ENCODE data around the gene TM9SF4.

Gene TM9SF4

GRCh38 chr20:32130352-32130751 lies 20.8 kb downstream of the TM9SF4 start:
- Histone ChIP-seq H3K27me3 (ENCODE audit: insufficient read depth, poor library complexity, severe bottlenecking) (no peaks in the 10 kb centered on the region), H3K4me3 (replicated peaks; ENCODE audit: insufficient read depth, low read length) (no peak overlapping the region), H3K27ac (replicated peaks) (no peak overlapping the region)
- TF ChIP-seq, protein P1, sequence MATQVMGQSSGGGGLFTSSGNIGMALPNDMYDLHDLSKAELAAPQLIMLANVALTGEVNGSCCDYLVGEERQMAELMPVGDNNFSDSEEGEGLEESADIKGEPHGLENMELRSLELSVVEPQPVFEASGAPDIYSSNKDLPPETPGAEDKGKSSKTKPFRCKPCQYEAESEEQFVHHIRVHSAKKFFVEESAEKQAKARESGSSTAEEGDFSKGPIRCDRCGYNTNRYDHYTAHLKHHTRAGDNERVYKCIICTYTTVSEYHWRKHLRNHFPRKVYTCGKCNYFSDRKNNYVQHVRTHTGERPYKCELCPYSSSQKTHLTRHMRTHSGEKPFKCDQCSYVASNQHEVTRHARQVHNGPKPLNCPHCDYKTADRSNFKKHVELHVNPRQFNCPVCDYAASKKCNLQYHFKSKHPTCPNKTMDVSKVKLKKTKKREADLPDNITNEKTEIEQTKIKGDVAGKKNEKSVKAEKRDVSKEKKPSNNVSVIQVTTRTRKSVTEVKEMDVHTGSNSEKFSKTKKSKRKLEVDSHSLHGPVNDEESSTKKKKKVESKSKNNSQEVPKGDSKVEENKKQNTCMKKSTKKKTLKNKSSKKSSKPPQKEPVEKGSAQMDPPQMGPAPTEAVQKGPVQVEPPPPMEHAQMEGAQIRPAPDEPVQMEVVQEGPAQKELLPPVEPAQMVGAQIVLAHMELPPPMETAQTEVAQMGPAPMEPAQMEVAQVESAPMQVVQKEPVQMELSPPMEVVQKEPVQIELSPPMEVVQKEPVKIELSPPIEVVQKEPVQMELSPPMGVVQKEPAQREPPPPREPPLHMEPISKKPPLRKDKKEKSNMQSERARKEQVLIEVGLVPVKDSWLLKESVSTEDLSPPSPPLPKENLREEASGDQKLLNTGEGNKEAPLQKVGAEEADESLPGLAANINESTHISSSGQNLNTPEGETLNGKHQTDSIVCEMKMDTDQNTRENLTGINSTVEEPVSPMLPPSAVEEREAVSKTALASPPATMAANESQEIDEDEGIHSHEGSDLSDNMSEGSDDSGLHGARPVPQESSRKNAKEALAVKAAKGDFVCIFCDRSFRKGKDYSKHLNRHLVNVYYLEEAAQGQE (IDR thresholded peaks at IDR 0.05; ENCODE audit: insufficient replicate concordance, low read depth), result no peak
- TF ChIP-seq POLR2AphosphoS5 (IDR thresholded peaks at IDR 0.05; ENCODE audit: low read depth) (no peak), GABPA (IDR thresholded peaks at IDR 0.05; ENCODE audit: low read depth) (no peak), SPI1 (IDR thresholded peaks at IDR 0.05; ENCODE audit: borderline replicate concordance, low read depth) (no peak), CTCF (IDR thresholded peaks at IDR 0.05; ENCODE audit: insufficient read depth, low read length) (no peak)
- no peak for DNase-seq (ENCODE audit: low read depth in 1 of 2, low spot score in 1 of 2)

GRCh38 chr20:32130965-32131364 lies 21.5 kb downstream of the TM9SF4 start:
- Histone ChIP-seq H3K27ac (replicated peaks) (no peak overlapping the region), H3K27me3 (ENCODE audit: insufficient read depth, poor library complexity, severe bottlenecking) (no peaks in the 10 kb centered on the region), H3K4me3 (replicated peaks; ENCODE audit: insufficient read depth, low read length) (no peak overlapping the region)
- no peak for DNase-seq (ENCODE audit: low read depth in 1 of 2, low spot score in 1 of 2)
- no peak for TF ChIP-seq POLR2AphosphoS5 (IDR thresholded peaks at IDR 0.05; ENCODE audit: low read depth)
- TF ChIP-seq CTCF (IDR thresholded peaks at IDR 0.05; ENCODE audit: insufficient read depth, low read length), result no peak
- no peak for TF ChIP-seq SPI1 (IDR thresholded peaks at IDR 0.05; ENCODE audit: borderline replicate concordance, low read depth)
- TF ChIP-seq, protein P1 (IDR thresholded peaks at IDR 0.05; ENCODE audit: insufficient replicate concordance, low read depth), result no peak
- no peak for TF ChIP-seq GABPA (IDR thresholded peaks at IDR 0.05; ENCODE audit: low read depth)

DNA sequence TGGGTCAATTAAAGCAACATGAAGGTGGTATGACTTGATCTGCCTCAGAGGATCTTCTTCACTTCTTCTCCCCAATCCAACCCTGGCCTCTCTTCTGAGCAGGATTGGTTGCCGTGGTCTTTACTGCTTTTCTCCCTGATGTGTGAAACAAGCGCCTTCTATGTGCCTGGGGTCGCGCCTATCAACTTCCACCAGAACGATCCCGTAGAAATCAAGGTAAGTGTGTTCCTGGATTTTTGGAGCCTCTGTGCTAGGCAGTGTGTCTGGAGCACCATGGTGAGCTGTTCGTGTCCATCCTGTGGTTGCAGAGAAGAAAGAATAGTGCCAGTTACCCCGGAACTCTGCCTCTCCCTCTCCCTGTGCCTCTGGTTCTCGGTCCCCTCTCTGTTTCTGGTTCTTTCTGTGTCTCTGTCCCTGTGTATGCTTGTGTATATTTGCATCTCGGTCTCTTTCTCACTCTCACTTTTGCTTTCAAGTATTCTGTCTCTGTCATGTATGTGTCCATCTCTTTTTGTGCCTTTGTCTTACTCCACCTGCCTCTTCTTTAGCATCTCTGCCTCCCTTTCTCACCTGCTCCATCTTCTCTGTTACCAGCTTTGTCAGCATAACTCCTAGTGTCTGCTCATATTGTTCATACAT lies 23.5 kb downstream of the TM9SF4 start:
- TF ChIP-seq GABPA (IDR thresholded peaks at IDR 0.05; ENCODE audit: low read depth) (no peak), CTCF (IDR thresholded peaks at IDR 0.05; ENCODE audit: insufficient read depth, low read length) (no peak), SPI1 (IDR thresholded peaks at IDR 0.05; ENCODE audit: borderline replicate concordance, low read depth) (no peak), POLR2AphosphoS5 (IDR thresholded peaks at IDR 0.05; ENCODE audit: low read depth) (no peak)
- TF ChIP-seq, protein P1 (IDR thresholded peaks at IDR 0.05; ENCODE audit: insufficient replicate concordance, low read depth), result no peak
- H3K4me3 ChIP-seq (replicated peaks; ENCODE audit: insufficient read depth, low read length), result no peak overlapping the region
- no peak for DNase-seq (ENCODE audit: low read depth in 1 of 2, low spot score in 1 of 2)
- no peak overlapping the region for H3K27ac ChIP-seq (replicated peaks)
- H3K27me3 ChIP-seq (ENCODE audit: insufficient read depth, poor library complexity, severe bottlenecking), result no peaks in the 10 kb centered on the region

All from HL-60 (cell line).